Smooth muscle cell (in vitro differentiated cells): ENCODE measurements around the gene PRSS33. TPM values are rescaled to one million over a fixed set of nuclear protein-coding genes. Genes with fewer than 3 reads are reported as not detected.

Experiments used
- DNase-seq: peaks from one replicate; lab custom pipeline; 2025; ENCODE audit not compliant: unreplicated experiment; lab: John Stamatoyannopoulos, UW
- H2AFZ ChIP-seq: fragments of 200-600 bp; sonication (generic); 2 replicates; pipeline ENCODE4 v1.6.0; 2016; ENCODE audit warnings: antibody characterized with exemption, low read depth, mild to moderate bottlenecking
- H3F3A ChIP-seq: fragments of 200-600 bp; sonication (generic); 2 replicates; pipeline ENCODE4 v1.6.0; 2017; ENCODE audit warnings: antibody characterized with exemption, low read depth
- H3K27ac ChIP-seq: fragments of 200-600 bp; sonication (generic); 2 replicates; pipeline ENCODE4 v1.5.1; 2016; ENCODE audit warnings: low read depth, mild to moderate bottlenecking
- H3K27me3 ChIP-seq: fragments of 200-600 bp; sonication (generic); 2 replicates; pipeline ENCODE4 v1.6.1; 2016; ENCODE audit warnings: low read depth, mild to moderate bottlenecking
- H3K36me3 ChIP-seq: fragments of 200-600 bp; sonication (generic); 2 replicates; pipeline ENCODE4 v1.5.1; 2016; ENCODE audit warnings: low read depth
- H3K4me1 ChIP-seq: fragments of 200-600 bp; sonication (generic); 2 replicates; pipeline ENCODE4 v1.5.1; 2016; ENCODE audit warnings: low read depth
- H3K4me2 ChIP-seq: fragments of 200-600 bp; sonication (generic); 2 replicates; pipeline ENCODE4 v1.6.0; 2016; ENCODE audit warnings: mild to moderate bottlenecking
- H3K4me3 ChIP-seq: fragments of 200-600 bp; sonication (generic); 2 replicates; pipeline ENCODE4 v1.5.1; 2016; ENCODE audit warnings: mild to moderate bottlenecking
- H3K79me2 ChIP-seq: fragments of 200-600 bp; sonication (generic); 2 replicates; pipeline ENCODE4 v1.6.0; 2016; ENCODE audit warnings: low read depth, mild to moderate bottlenecking
- H3K9ac ChIP-seq: fragments of 200-600 bp; sonication (generic); 2 replicates; pipeline ENCODE4 v1.6.0; 2016; ENCODE audit warnings: low read depth
- H3K9me3 ChIP-seq: fragments of 200-600 bp; sonication (generic); replicated peaks from 2 replicates; pipeline ENCODE4 v1.5.1; 2016; ENCODE audit warnings: low read depth
- H4K20me1 ChIP-seq: fragments of 200-600 bp; sonication (generic); 2 replicates; pipeline ENCODE4 v1.6.0; 2016; ENCODE audit warnings: low read depth
- WGBS: methylation state at CpG from one replicate; pipeline ENCODE4 v1.1.7; 2016; ENCODE audit warnings: low lambda C conversion rate; 5-methylcytosine and 5-hydroxymethylcytosine counted together
- polyA plus RNA-seq: library from polyadenylated mRNA; unstranded; fragments of >200 nt; fragmentation: Nextera tagmentation; extraction: Ambion mirVana; gene quantifications from 2 replicates; pipeline ENCODE4 v1.2.1, GENCODE V29; 2016
- total RNA-seq: library from RNA; depleted of rRNA; stranded (reverse); fragments of >200 nt; gene quantifications from 2 replicates; pipeline ENCODE4 v1.2.3, GENCODE V29; 2014
- TF ChIP-seq, protein P1 (sequence below): fragments of 200-600 bp; sonication (generic); IDR thresholded peaks from 2 replicates; pipeline ENCODE4 v1.5.1; 2017; ENCODE audit warnings: borderline replicate concordance, mild to moderate bottlenecking, antibody characterized with exemption; ENCODE audit not compliant: insufficient read depth, poor library complexity, severe bottlenecking

The PRSS33 gene
- total and polyA plus RNA-seq, 2 experiments from 2014 or later = not detected

DNA sequence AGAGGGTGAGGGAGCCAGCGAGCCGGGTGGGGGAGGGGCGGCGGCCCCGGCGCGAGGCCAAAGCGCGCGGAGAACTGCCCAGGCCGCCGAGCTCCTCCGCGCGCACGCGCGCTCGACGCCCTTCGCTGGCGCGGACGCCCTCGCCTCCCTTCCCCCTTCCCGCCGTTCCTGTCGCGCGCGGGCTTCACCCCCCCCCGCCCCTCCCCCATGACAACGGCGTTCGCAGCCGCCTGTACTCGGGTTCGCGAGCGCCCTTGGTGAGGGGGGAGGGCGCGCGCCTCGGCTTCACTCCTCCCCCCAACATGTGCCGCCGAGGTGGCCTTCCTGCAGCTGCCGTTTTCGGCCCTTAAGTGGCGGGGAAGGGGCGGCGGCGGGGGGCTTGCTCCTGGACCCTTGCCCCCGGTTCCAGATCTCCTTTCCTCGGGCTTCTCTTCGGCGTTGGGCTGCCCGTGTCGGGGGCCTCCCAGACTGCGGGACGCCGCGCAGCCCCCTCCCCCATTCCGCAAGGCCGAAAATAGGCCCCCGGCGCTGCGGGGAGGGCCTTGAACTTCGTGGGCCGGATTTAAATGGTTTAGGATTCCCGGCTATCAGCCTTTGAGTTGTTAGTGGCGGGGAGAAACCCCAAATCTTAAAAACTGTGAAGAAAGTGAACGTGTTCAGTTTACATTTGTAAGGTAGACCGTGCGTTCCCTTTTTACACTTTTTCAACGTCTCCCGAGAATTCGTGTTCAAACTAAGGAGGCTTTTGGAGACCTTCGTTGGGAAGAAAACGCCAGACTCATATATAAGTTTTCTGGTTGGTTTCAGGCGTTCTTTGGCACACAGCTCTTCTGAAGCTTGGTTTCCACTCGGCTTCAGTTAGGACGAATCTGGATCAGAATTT is 34.3 kb downstream of the PRSS33 start:
- Histone ChIP-seq H3F3A (peaks cover 20% of the 10 kb centered on the region), H4K20me1 (peaks cover 53% of the 10 kb centered on the region), H3K27me3 (no peaks in the 10 kb centered on the region), H3K9ac (peak overlapping the region; percentile 100), H2AFZ (no peak overlapping the region), H3K4me1 (peaks cover 30% of the 10 kb centered on the region), H3K36me3 (peaks cover 7% of the 10 kb centered on the region), H3K27ac (peak overlapping the region; percentile 98), H3K9me3 (no peaks in the 10 kb centered on the region), H3K4me3 (peak overlapping the region; percentile 84), H3K4me2 (peak overlapping the region; percentile 96), H3K79me2 (peaks cover 64% of the 10 kb centered on the region)
- TF ChIP-seq, protein P1, sequence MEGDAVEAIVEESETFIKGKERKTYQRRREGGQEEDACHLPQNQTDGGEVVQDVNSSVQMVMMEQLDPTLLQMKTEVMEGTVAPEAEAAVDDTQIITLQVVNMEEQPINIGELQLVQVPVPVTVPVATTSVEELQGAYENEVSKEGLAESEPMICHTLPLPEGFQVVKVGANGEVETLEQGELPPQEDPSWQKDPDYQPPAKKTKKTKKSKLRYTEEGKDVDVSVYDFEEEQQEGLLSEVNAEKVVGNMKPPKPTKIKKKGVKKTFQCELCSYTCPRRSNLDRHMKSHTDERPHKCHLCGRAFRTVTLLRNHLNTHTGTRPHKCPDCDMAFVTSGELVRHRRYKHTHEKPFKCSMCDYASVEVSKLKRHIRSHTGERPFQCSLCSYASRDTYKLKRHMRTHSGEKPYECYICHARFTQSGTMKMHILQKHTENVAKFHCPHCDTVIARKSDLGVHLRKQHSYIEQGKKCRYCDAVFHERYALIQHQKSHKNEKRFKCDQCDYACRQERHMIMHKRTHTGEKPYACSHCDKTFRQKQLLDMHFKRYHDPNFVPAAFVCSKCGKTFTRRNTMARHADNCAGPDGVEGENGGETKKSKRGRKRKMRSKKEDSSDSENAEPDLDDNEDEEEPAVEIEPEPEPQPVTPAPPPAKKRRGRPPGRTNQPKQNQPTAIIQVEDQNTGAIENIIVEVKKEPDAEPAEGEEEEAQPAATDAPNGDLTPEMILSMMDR = no peak
- under 1% methylated on average over 46 of the region's 82 CpGs for WGBS
- peak; percentile 92 for DNase-seq

DNA sequence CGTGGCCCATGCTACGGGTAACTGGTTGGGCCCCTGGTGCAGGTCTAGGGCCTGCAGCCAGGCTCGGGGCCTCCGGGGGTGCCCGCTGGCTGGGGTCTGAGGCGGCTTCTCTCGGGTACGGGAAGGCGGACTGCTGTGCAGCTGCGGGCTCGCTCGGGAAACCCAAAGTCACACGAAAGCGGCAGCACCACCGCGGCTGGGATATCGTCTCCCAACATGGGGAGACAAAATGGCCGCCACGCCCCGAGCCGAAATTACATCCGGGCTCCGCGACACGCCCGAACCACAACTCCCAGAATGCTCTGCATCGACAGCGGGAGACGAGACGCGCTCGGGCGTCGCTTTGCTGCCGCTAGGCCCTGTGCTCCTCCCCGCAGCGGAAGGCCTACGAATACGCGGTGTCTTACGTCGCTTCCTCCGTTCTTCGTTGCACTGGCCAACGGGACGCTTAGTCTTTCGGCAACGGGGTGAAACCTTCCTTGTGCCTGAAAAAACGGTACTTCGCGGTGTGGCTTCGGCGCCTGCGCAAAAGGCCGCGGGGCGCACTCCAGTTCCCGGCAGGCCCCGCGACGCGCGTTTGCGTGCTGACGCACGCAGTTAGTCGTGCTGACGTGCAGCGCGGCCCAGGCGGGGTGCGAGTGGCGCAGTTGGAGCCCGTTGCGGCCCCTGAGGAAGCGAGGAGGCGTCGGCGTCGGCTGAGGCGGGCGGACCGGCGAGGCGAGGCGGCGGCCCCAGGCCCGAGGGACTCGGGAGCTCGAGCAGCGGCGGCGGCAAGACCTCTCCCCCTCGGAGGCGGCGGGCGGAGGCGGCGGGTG is 35.1 kb downstream of the PRSS33 start, which contains the start of gene SRRM2:
SRRM2 (plus strand) TSS at position 604 of the 815 bp plus-strand sequence. CDS start 3,727 bp downstream, outside the sequence.
- TF ChIP-seq, protein P1 = no peak
- peak within 1 kb of the TSS; percentile 93 for H2AFZ ChIP-seq
- peak within 1 kb of the TSS; percentile 84 for H3K4me3 ChIP-seq
- H4K20me1 ChIP-seq = peaks cover 44% of the 10 kb centered on the region
- peak within 1 kb of the TSS; percentile 96 for H3K4me2 ChIP-seq
- H3K9me3 ChIP-seq = no peaks in the 10 kb centered on the region
- no peaks in the 10 kb centered on the region for H3K27me3 ChIP-seq
- peak within 1 kb of the TSS; percentile 100 for H3K9ac ChIP-seq
- H3K36me3 ChIP-seq = no peaks in the 10 kb centered on the region
- peaks cover 55% of the 10 kb centered on the region for H3K79me2 ChIP-seq
- peak within 1 kb of the TSS; percentile 98 for H3K27ac ChIP-seq
- peaks cover 19% of the 10 kb centered on the region for H3F3A ChIP-seq
- peak; percentile 98 for DNase-seq
- WGBS = 1% methylated on average over 91 of the region's 99 CpGs
- H3K4me1 ChIP-seq = peaks cover 30% of the 10 kb centered on the region

DNA sequence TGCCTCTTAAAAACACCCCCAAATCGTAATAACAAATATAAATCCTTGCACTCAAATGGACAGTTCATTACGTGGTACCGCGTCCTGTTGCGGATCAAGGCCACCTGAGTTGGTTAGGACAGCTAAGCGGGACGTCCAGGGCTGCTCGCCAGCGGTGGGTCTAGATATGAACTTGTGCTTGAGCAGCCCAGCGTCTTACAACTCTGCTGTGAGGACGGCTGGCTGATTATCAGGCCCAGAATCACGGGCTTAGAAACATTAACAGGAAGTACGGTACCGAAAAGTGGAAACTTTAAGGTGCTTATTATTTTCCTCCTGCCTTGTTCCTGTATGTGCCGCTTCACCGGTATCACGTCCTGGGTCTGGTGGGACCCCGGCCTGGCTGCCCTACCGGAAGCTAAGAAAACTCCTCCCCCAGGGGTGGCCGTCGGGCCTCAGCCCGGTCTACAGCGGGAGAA is 35.8 kb downstream of the PRSS33 start:
- TF ChIP-seq, protein P1 = no peak
- DNase-seq = no peak
- Histone ChIP-seq H3K4me1 (peaks cover 30% of the 10 kb centered on the region), H3K9ac (peak overlapping the region; percentile 100), H3K27me3 (no peaks in the 10 kb centered on the region), H3K79me2 (peaks cover 49% of the 10 kb centered on the region), H3F3A (peaks cover 12% of the 10 kb centered on the region), H4K20me1 (peaks cover 38% of the 10 kb centered on the region), H2AFZ (peak overlapping the region; percentile 93), H3K4me2 (peak overlapping the region; percentile 96), H3K4me3 (peak overlapping the region; percentile 84), H3K36me3 (no peaks in the 10 kb centered on the region), H3K9me3 (no peaks in the 10 kb centered on the region), H3K27ac (peak overlapping the region; percentile 98)
- 19% methylated on average over 23 of the region's 23 CpGs for WGBS
